Stimulated activated CD8-positive, alpha-beta memory T cell treated with anti-CD3 and anti-CD28 coated beads, Interleukin-15, amount 100 ng/mL, for 4 hours (primary cell): ENCODE data around the gene FGF14.
"Not testable (repeated sequence)": the region's sequence is repeated elsewhere in the genome, so short reads cannot be mapped to it uniquely, and the experiment has no call there.

Experiments used
- DNase-seq, 2 donors: peaks; one replicate each; pipeline ENCODE4 v3.0.0-alpha.2; 2020; ENCODE audit warnings: low read depth in 2 of 2

Gene FGF14

GRCh38 chr13:102136735-102137296 is 265.0 kb downstream of the FGF14 start:
- no peak for DNase-seq

DNA sequence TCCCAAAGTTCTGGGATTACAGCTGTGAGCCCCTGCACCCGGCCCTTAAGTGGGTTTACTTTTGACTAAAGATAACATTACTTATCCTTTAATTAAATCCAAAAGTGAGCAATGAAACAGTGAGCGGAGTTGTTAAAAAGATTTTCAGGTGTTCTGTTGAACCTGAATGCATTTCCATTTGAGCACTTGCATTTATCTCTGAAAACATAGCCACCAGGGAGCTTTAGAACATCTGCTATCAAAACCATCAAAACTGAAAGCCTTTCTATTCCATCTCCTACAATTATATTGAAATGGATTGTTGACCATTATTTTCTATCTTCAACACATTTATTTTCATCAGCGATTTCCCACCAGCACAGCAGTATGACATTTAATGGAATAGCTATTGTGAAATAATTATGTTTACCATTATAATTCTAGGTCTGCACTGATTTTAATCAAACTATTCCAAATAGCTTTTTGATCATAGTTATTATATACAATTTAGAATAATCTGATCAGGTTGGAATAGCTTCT is 269.0 kb downstream of the FGF14 start:
- no peak for DNase-seq

DNA sequence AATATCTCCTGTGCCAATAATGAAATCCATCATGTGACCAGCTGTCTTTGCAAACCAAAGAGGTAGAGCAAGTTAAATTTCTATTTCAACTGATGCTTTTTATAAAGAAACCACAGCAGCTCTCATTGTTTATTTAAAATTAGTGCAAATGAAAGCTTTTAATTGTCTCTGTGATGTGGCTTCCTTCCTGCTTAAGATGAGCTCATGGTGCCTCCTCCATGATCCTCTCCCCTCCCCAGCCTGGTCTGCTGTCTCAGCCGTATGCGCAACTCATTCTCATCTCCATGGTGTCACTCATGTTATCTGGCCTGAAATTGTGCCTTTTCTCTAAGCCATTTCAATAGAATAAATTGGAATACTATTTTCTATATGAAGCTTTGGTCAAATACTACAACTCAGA is 270.6 kb downstream of the FGF14 start:
- no peak for DNase-seq

DNA sequence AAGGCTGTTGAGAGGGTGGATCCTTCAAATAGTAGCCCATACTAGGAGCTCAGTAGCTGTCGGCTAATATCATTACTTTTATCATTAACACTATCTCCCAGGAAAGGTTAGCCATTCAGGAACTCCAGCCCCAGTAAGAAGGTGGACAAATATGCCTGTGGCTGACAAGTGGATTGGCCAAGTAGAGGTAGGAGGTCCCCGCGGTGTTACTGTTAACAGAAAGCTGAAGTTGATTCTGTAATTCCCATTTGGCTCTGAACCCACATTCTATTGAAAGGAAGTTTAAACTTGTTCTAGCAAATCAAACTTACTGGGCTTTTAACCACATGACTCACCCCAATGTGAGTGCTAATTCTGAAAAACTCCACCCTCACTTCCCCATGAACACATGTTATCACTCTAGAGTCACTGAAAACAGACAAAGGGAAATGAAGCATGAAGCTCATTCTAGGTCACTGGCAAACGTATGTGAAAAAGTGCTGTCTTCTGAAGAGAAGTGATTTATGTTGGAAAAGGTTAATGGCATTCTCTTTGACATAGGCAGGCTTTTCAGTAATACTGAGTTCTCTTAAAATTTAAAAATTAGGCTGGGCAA is 273.5 kb downstream of the FGF14 start:
- no peak for DNase-seq

- no peak for DNase-seq
Observed at GRCh38 chr13:102127153-102127552, 274.7 kb downstream of the FGF14 start.

DNA sequence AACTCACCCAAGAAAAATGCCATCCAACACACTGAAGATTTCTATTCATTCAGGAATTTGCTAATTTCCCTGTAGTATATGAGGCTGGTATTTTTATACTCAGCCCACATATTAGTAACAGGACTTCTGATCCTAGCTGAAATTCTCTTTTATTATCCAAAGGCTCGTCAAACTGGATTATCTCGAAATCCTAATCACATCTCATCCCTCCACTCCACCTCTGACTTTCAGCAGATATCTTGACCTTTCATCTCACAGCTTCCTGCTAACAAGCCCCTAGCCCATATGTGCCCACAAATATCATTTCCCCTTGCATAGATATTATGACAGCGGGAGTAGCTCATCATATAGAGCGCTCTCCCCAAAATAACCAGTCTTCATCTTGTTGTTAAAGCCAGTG is 279.7 kb downstream of the FGF14 start:
- no peak for DNase-seq

DNA sequence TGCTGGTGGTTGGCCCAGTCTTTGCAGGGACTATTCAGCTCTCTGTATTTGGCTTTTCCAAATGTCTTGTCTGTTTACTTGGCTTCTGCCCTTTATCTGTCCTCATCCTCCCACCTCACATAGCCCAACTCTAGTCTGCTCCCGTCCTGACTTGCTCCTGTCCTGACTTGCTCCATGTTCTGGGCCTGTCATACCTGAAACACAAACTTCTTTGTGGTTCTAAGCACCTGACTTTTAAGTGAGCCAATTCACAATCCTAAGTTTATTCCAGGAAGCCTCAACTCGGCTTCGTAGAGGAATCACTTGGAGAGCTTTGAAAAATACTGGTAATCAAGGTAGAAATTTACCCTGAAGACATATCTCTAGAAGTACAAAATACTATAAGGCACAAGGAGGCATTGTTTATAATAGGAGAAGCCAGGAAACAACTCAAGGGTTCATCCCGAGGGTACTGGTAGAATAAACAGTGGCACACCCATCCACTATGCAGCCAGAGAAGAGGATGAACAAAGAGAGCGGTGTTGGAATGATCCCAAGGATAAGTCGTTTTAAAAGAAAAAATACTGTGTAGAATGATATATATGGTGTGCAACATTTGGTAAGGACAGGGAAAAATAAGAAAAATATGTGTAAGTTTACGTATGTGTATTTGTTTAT is 284.5 kb downstream of the FGF14 start:
- DNase-seq, result no peak

DNA sequence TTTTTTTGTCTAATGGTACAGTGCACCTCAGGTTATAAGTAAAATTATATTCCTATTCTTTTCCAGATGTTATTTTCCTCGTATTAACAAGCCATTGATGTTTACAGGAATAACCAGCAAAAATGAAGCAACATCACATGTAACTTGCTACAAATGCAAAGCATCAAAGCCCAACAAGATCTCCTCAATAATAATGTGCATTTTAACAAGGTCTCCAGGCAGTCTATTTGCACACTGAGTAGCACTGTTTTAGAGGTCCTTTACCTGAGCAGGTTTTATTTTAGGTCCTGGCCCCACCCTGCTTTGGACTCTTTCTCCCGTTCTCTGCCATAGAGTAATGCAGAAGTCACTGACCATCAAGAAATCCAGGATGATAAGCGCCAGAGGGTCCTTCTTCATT is 298.4 kb downstream of the FGF14 start:
- no peak for DNase-seq

DNA sequence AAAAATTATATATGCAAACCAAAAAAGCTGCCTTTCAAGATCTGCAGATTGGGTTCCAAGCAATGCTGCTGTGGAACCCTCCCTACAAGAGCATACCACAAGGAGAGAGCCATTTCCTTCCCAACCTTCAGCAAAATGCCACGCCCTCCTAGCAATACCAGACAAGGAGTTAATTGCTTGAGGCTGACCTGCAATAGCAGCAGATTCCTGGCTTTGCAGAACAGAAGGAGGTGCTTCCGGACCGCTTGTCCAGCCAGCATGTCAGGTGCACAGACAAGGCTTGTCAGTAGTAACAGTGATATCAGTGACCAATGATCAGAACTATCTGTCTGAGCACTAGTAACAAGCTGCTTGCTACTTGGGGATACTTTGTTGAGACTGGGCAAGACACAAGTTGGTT is 301.6 kb downstream of the FGF14 start:
- no peak for DNase-seq

DNA sequence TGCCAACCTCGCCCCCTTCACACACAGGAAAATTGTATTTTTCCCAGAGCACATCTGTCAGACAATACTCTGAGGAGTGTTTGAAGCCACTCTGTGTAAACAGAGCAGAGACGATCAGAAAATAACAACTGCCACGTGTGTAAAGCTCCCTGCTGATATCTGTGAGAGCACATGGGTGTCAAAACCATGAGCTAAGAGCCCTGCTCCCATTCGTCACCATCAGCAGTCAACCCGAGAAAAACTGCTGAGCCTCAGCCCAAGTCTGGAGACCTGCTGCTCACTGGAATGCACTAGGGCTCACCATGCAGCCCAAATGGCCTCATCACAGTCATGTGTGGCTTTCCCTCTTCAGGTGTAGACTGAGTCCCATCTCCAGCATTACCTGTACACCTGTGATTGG is 304.1 kb downstream of the FGF14 start:
- DNase-seq, result no peak

- DNase-seq, result not testable (repeated sequence)
Observed at GRCh38 chr13:102093288-102093687, 308.6 kb downstream of the FGF14 start.

DNA sequence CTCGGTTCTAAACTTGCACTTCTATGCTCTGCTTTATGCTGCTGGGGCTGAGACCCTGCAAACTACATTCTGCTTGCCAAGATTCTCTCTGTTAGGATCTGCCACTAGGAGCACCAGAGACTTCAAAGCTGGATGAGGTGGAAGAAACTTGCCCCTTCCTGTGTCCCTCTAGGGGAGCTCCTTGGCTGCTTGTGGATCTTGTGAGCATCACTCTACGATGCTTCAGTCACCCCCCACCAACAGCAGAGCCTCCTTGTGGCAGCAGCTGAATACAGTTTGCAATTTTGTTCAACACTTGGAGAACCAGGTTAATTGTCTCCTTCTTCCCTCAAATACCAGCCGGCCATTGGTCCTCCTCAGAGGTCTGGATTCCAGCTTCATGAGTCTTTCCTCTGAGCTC is 310.6 kb downstream of the FGF14 start:
- no peak for DNase-seq

GRCh38 chr13:102090532-102090931 is 311.3 kb downstream of the FGF14 start:
- DNase-seq, result no peak

GRCh38 chr13:102089722-102090121 is 312.1 kb downstream of the FGF14 start:
- DNase-seq, result no peak

DNA sequence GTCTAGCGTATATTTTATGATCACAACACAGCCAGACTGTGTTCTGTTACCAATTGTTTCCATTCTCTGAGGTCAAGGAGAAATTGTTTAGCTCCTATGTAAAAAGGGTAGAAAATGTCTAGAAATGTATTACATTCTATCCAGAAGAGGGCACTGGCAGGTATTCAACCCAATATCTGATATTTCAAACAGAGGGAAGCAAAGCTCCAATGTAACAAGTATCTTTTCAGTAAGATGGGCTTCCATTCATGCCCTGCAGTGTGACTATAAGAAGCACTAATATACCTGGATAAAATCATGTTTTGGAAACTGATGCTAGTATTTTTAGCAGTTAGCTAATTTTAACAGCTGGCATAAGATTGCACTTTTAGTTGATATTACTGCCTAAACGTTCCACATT is 312.7 kb downstream of the FGF14 start:
- DNase-seq, result no peak

DNA sequence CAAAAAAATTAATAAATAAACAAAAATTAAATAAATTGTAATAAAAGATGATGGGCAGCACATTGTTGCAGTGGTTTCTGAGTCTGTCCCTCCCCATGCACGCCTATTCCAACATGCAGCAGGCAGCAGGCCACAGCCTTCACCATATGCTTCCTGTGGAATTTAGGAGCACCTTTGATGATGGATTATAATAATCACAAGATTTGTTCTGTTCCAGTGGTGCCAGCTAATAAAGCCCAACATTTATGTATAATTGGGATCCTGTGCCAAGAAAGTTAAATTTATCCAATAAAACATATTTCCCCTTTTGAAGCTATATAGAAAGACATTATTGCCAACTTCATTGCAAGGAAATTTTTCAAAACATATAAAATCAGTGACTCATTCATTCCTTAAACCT is 328.6 kb downstream of the FGF14 start:
- DNase-seq, result no peak

GRCh38 chr13:102071711-102072110 is 330.1 kb downstream of the FGF14 start:
- no peak for DNase-seq

DNA sequence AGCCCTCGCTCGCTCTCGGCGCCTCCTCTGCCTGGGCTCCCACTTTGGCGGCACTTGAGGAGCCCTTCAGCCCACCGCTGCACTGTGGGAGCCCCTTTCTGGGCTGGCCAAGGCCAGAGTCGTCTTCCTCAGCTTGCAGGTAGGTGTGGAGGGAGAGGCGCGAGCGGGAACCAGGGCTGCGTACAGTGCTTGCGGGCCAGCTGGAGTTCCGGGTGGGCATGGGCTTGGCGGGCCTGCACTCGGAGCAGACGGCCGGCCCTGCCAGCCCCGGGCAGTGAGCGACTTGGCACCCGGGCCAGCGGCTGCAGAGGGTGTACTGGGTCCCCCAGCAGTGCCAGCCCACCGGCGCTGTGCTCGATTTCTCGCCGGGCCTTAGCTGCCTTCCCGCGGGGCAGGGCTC is 333.5 kb downstream of the FGF14 start:
- not testable (repeated sequence) for DNase-seq

- no peak for DNase-seq
Observed at GRCh38 chr13:102055090-102055779, 346.6 kb downstream of the FGF14 start.

DNA sequence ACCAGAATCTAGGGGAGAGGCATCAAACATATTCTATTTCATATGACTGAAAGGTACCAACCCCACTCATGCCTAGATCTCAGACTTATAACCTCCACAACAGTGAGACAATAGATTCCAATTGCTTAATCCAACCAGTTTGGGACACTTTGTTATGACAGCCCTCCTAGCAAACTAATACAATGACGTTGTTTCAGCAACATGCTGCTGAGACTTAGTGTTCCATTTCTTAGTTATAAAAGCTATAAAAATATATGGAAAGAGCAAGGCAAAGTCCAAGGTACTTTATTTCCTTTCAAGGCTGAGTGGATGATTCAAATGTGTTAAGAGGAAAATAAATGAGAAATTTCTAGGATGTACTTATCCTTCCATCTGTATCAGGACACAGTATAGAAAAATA is 352.0 kb downstream of the FGF14 start:
- no peak for DNase-seq

DNA sequence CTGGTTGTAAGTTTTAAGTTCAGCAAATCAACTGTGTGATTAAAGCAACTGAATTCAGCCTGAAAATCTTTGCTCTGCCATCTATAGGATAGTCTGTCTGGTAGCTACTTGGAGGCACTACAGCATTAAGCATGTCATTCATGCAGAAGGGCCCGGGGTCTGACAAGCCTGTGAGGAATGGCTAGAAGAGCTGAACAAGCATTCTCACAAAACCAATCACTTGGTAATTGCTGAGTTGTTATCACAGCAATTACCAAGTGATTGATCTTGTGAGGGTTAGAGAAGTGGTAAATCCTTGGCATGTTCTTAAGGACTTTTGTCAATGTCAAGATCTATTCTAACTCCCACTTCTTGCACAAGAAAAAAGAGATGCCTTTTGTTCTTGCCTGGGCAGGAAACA is 356.1 kb downstream of the FGF14 start:
- no peak for DNase-seq

GRCh38 chr13:102042746-102043145 is 359.1 kb downstream of the FGF14 start:
- no peak for DNase-seq

- no peak for DNase-seq
Observed at GRCh38 chr13:102041544-102041943, 360.3 kb downstream of the FGF14 start.
